NCI-H2171 treated with DMSO at 0.1 percent for 48 hours (cell line): ENCODE data around the gene MAN2C1.
"Not testable (repeated sequence)": the region's sequence is repeated elsewhere in the genome, so short reads cannot be mapped to it uniquely, and the experiment has no call there.

Source experiments
- DNase-seq: peaks from one replicate; lab custom pipeline; 2025; lab: John Stamatoyannopoulos, UW

Gene MAN2C1

GRCh38 chr15:75361361-75361988 lies 6.9 kb downstream of the MAN2C1 start:
- no peak for DNase-seq

- no peak for DNase-seq
These were observed 7.6 kb downstream of the MAN2C1 start for GRCh38 chr15:75360856-75361255.

- DNase-seq = no peak
These were observed 8.0 kb downstream of the MAN2C1 start for GRCh38 chr15:75360391-75360790.

- no peak for DNase-seq
These were observed 8.7 kb downstream of the MAN2C1 start for GRCh38 chr15:75359537-75360250.

- DNase-seq = no peak
These were observed 9.5 kb downstream of the MAN2C1 start for GRCh38 chr15:75358771-75359536.

GRCh38 chr15:75357976-75358673 lies 10.3 kb downstream of the MAN2C1 start:
- no peak for DNase-seq

- DNase-seq = no peak
These were observed 11.9 kb downstream of the MAN2C1 start for GRCh38 chr15:75356517-75356916.

GRCh38 chr15:75356006-75356405 lies 12.4 kb downstream of the MAN2C1 start:
- DNase-seq = no peak

- DNase-seq = no peak
These were observed 13.0 kb downstream of the MAN2C1 start for GRCh38 chr15:75355369-75355768.

- DNase-seq = no peak
These were observed 14.0 kb downstream of the MAN2C1 start for GRCh38 chr15:75354454-75354853.

GRCh38 chr15:75353604-75354003 lies 14.8 kb downstream of the MAN2C1 start:
- DNase-seq = no peak

- no peak for DNase-seq
These were observed 16.0 kb downstream of the MAN2C1 start for GRCh38 chr15:75352186-75353080.

- no peak for DNase-seq
These were observed 17.6 kb downstream of the MAN2C1 start for GRCh38 chr15:75350601-75351361.

GRCh38 chr15:75349851-75350588 lies 18.4 kb downstream of the MAN2C1 start:
- DNase-seq = no peak

GRCh38 chr15:75349351-75349669 lies 19.1 kb downstream of the MAN2C1 start:
- DNase-seq = not testable (repeated sequence)

- no peak for DNase-seq
These were observed 19.7 kb downstream of the MAN2C1 start for GRCh38 chr15:75348562-75349350.

GRCh38 chr15:75348034-75348561 lies 20.3 kb downstream of the MAN2C1 start:
- no peak for DNase-seq

GRCh38 chr15:75347222-75348033 lies 21.0 kb downstream of the MAN2C1 start:
- peak; percentile 79 for DNase-seq
